Measurements from ENCODE around the gene GALNT10. TPM values are rescaled to one million over a fixed set of nuclear protein-coding genes. Genes with fewer than 3 reads are reported as not detected.

Gene GALNT10
- total and polyA plus RNA-seq, 10 of the 15 experiments (the other 5 are each of a cell fraction or from before 2014, with no cell fraction given): 3.9 to 35.4 (median 15.5) TPM

- Histone ChIP-seq H3K4me3 (no peak overlapping the region), H3K79me2 (ENCODE audit: control insufficient read depth, insufficient read depth, low read length) (no peaks in the 10 kb centered on the region), H3K4me2 (ENCODE audit: control insufficient read depth, insufficient read depth) (no peak overlapping the region), H4K20me1 (ENCODE audit: control insufficient read depth, insufficient read depth) (no peaks in the 10 kb centered on the region), H3K36me3 (ENCODE audit: control insufficient read depth in 2 of 2, insufficient read depth in 2 of 2, low read length in 1 of 2) (peaks cover 1 to 3% of the 10 kb centered on the region in 2 experiments; a peak in 1 of 4 replicates), H3K4me1 (ENCODE audit: control insufficient read depth, insufficient read depth, low read length) (no peaks in the 10 kb centered on the region), H3K9me3 (replicated peaks; ENCODE audit: control insufficient read depth, insufficient read depth, low read length) (no peaks in the 10 kb centered on the region), H3K27ac (ENCODE audit: control insufficient read depth, insufficient read depth) (no peak overlapping the region), H3K27me3 (replicated peaks in 1 of 2; ENCODE audit: control insufficient read depth in 2 of 2, insufficient read depth in 2 of 2, low read length in 1 of 2) (no peaks in the 10 kb centered on the region), H3K9ac (ENCODE audit: control insufficient read depth, insufficient read depth, low read length) (no peak overlapping the region), H2AFZ (ENCODE audit: control insufficient read depth, low read depth, low read length) (no peak overlapping the region)
- TF ChIP-seq, protein P1, sequence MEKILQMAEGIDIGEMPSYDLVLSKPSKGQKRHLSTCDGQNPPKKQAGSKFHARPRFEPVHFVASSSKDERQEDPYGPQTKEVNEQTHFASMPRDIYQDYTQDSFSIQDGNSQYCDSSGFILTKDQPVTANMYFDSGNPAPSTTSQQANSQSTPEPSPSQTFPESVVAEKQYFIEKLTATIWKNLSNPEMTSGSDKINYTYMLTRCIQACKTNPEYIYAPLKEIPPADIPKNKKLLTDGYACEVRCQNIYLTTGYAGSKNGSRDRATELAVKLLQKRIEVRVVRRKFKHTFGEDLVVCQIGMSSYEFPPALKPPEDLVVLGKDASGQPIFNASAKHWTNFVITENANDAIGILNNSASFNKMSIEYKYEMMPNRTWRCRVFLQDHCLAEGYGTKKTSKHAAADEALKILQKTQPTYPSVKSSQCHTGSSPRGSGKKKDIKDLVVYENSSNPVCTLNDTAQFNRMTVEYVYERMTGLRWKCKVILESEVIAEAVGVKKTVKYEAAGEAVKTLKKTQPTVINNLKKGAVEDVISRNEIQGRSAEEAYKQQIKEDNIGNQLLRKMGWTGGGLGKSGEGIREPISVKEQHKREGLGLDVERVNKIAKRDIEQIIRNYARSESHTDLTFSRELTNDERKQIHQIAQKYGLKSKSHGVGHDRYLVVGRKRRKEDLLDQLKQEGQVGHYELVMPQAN (conservative IDR thresholded peaks at IDR 0.05): no peak
- TF ChIP-seq RB1 (IDR thresholded peaks at IDR 0.05; ENCODE audit: borderline replicate concordance) (no peak), ZNF622 (IDR thresholded peaks at IDR 0.05) (no peak), NFIC (IDR thresholded peaks at IDR 0.05; ENCODE audit: low read depth, low read length) (no peak), ZBTB4 (CRISPR knock-in tag; IDR thresholded peaks at IDR 0.05) (no peak), NRF1 (conservative IDR thresholded peaks at IDR 0.05; ENCODE audit: low read depth, low read length) (no peak), ZNF274 (IDR thresholded peaks at IDR 0.05; ENCODE audit: insufficient read depth, insufficient read length) (no peak), ETV6 (conservative IDR thresholded peaks at IDR 0.05 in 1 of 2, IDR thresholded peaks at IDR 0.05 in 1 of 2; ENCODE audit: borderline replicate concordance in 1 of 2, low read depth in 1 of 2) (no peak), CREM (IDR thresholded peaks at IDR 0.05; ENCODE audit: low read depth) (no peak), TARDBP (IDR thresholded peaks at IDR 0.05; ENCODE audit: borderline replicate concordance) (no peak), ZBTB40 (IDR thresholded peaks at IDR 0.05; ENCODE audit: borderline replicate concordance) (no peak), POLR2AphosphoS5 (IDR thresholded peaks at IDR 0.05; ENCODE audit: low read length) (no peak), BHLHE40 (IDR thresholded peaks at IDR 0.05; ENCODE audit: borderline replicate concordance in 1 of 2, low read depth in 2 of 2, low read length in 1 of 2) (no peak), FOXK2 (IDR thresholded peaks at IDR 0.05) (no peak), ESRRA (IDR thresholded peaks at IDR 0.05; ENCODE audit: low read length) (no peak), CHD1 (IDR thresholded peaks at IDR 0.05; ENCODE audit: low read depth, low read length) (no peak)
- DNase-seq (ENCODE audit: low read depth, low spot score): no peak
- RAD21 ChIA-PET (ENCODE audit: unreplicated experiment): interaction anchor here (0.7 to 0.9 kb wide), 2 partner anchors 76 to 132 kb away, joined by 3 read pairs; no protein-coding TSS in a partner anchor
- BruUV-seq (replicated peaks): no TSS peak
- in situ Hi-C loops (cut with MboI) (no loop called here), intact Hi-C loops (cut with micrococcal nuclease; ENCODE audit: unreplicated experiment) (no loop called here)
- SMC1A ChIA-PET (ENCODE audit: uncharacterized antibody, unreplicated experiment): interaction anchor here (0.7 to 1.0 kb wide), 3 partner anchors 11 to 278 kb away, joined by 3 to 4 read pairs (median 3); no protein-coding TSS in a partner anchor
- 96% methylated on average over 3 of the region's 3 CpGs for WGBS (ENCODE audit: insufficient coverage, insufficient replicate concordance, low lambda C conversion rate, missing lambda C conversion rate)
- POLR2A ChIA-PET: no interaction called here
- no peak for ATAC-seq
- FAIRE-seq: no peak
- CTCF ChIA-PET: interaction anchor here (0.6 to 2.4 kb wide), 2 partner anchors 76 to 508 kb away, joined by 3 to 10 read pairs; no protein-coding TSS in a partner anchor
Measured at GRCh38 chr5:154329062-154329461, 138.5 kb downstream of the GALNT10 start.
